A549 (cell line): ENCODE measurements around the gene ANKRD9. TPM values are rescaled to one million over a fixed set of nuclear protein-coding genes. Genes with fewer than 3 reads are reported as not detected.

Experiments used
- ATAC-seq, 2 experiments: fragments of 200-7000 bp in 1 of 2; fragments of >200 bp in 1 of 2; cut with Nextera tagmentation in 1 of 2; cut with Tn5 transposase in 1 of 2; 3 replicates each; pipeline versions ENCODE4 v1.8.0 to v1.9.1; 2018 to 2020; ENCODE audit warnings: mild to moderate bottlenecking in 1 of 2, moderate library complexity in 1 of 2
- CTCF ChIA-PET: fragments of 300-600 bp; sonication (Branson Sonifier 250); formaldehyde crosslinking; extraction: SDS; loops from one replicate; lab custom pipeline; 2021; ENCODE audit warnings: antibody characterized with exemption, inconsistent platforms; lab: Yijun Ruan, JAX
- POLR2A ChIA-PET: fragments of 350-600 bp; formaldehyde crosslinking; extraction: SDS; loops from one replicate; lab custom pipeline; 2021; ENCODE audit warnings: antibody characterized with exemption, inconsistent platforms; lab: Yijun Ruan, JAX
- DNase-seq, 2 experiments: peaks; one replicate each; pipeline versions ENCODE4 v3.0.0 to v3.0.0-alpha.2; 2011 to 2016; ENCODE audit warnings: low read depth in 1 of 2, low spot score in 1 of 2
- FAIRE-seq: peaks from 2 replicates; lab custom pipeline; 2011; peaks lifted over from hg19 to GRCh38; lab: Jason Lieb, UNC
- H3K27ac ChIP-seq, 2 experiments: fragments of >200 bp; sonication (Bioruptor Twin); formaldehyde crosslinking; 3 replicates each; pipeline ENCODE4 v1.5.1; 2016 to 2017
- H3K4me1 ChIP-seq: fragments of >200 bp; sonication (Bioruptor Twin); formaldehyde crosslinking; 3 replicates; pipeline ENCODE4 v1.6.1; 2016
- H3K4me2 ChIP-seq: fragments of >200 bp; sonication (Bioruptor Twin); formaldehyde crosslinking; 3 replicates; pipeline ENCODE4 v1.6.1; 2016
- H3K4me3 ChIP-seq: fragments of >200 bp; sonication (Bioruptor Twin); formaldehyde crosslinking; 3 replicates; pipeline ENCODE4 v1.5.1; 2016
- H3K9me3 ChIP-seq: fragments of >200 bp; sonication (Bioruptor Twin); formaldehyde crosslinking; 3 replicates; pipeline ENCODE4 v1.6.1; 2016
- ATOH8 ChIP-seq: fragments of 250-450 bp; sonication (Bioruptor Pico); IDR thresholded peaks from 2 replicates; pipeline ENCODE4 v1.5.0; 2020; ENCODE audit warnings: low read depth, mild to moderate bottlenecking, moderate library complexity
- CBX2 ChIP-seq: fragments of 200-600 bp; sonication (generic); IDR thresholded peaks from 2 replicates; pipeline ENCODE4 v1.6.1; 2016; ENCODE audit warnings: low read depth, mild to moderate bottlenecking, borderline replicate concordance
- CHD2 ChIP-seq: fragments of 150-350 bp; IDR thresholded peaks from 2 replicates; pipeline ENCODE4 v1.6.1; 2014; ENCODE audit warnings: low read length; ENCODE audit not compliant: partially characterized antibody
- CHD4 ChIP-seq: fragments of 200-600 bp; sonication (generic); IDR thresholded peaks from 2 replicates; pipeline ENCODE4 v1.6.1; 2016; ENCODE audit warnings: antibody characterized with exemption, mild to moderate bottlenecking, borderline replicate concordance
- EHF ChIP-seq: fragments of 250-450 bp; sonication (Bioruptor Pico); IDR thresholded peaks from 2 replicates; pipeline ENCODE4 v1.5.0; 2020; ENCODE audit warnings: mild to moderate bottlenecking
- ELK1 ChIP-seq: fragments of 150-350 bp; IDR thresholded peaks from 2 replicates; pipeline ENCODE4 v1.6.1; 2014; ENCODE audit warnings: low read depth, mild to moderate bottlenecking, low read length
- ESRRA ChIP-seq: fragments of 150-350 bp; IDR thresholded peaks from 2 replicates; pipeline ENCODE4 v1.6.1; 2014; ENCODE audit warnings: mild to moderate bottlenecking, low read length, borderline replicate concordance
- FOSB ChIP-seq: fragments of 250-450 bp; sonication (Bioruptor Pico); IDR thresholded peaks from 2 replicates; pipeline ENCODE4 v1.5.0; 2020; ENCODE audit warnings: mild to moderate bottlenecking, moderate library complexity
- FOSL2 ChIP-seq, 2 experiments: fragments of 450-650 bp in 1 of 2; fragments of >200 bp in 1 of 2; sonication (Bioruptor Twin) in 1 of 2; formaldehyde crosslinking; IDR thresholded peaks; 2 replicates each; pipeline versions ENCODE4 v1.5.0 to v1.6.1; 2016 to 2020; ENCODE audit warnings: mild to moderate bottlenecking in 1 of 2, moderate library complexity in 1 of 2
- HDAC2 ChIP-seq: fragments of 200-600 bp; sonication (generic); IDR thresholded peaks from 2 replicates; pipeline ENCODE4 v1.6.1; 2016
- HOXB5 ChIP-seq: fragments of 250-450 bp; sonication (Bioruptor Pico); IDR thresholded peaks from 2 replicates; pipeline ENCODE4 v1.5.0; 2020; ENCODE audit warnings: mild to moderate bottlenecking, moderate library complexity
- JUN ChIP-seq, 2 experiments: fragments of >200 bp; sonication (Bioruptor Twin); formaldehyde crosslinking; IDR thresholded peaks; 2 replicates in 1 of 2; 3 replicates in 1 of 2; pipeline ENCODE4 v1.6.1; 2016 to 2017
- JUNB ChIP-seq: fragments of >200 bp; sonication (Bioruptor Twin); formaldehyde crosslinking; IDR thresholded peaks from 2 replicates; pipeline ENCODE4 v1.6.1; 2016
- KDM1A ChIP-seq: fragments of 200-600 bp; sonication (generic); IDR thresholded peaks from 2 replicates; pipeline ENCODE4 v1.6.1; 2016; ENCODE audit warnings: low read depth, mild to moderate bottlenecking
- MAFK ChIP-seq: fragments of 450-650 bp; IDR thresholded peaks from 2 replicates; pipeline ENCODE4 v1.6.1; 2014; ENCODE audit not compliant: partially characterized antibody
- MAX ChIP-seq: IDR thresholded peaks from 2 replicates; pipeline ENCODE4 v1.6.1; 2012
- PHF8 ChIP-seq: fragments of 200-600 bp; sonication (generic); IDR thresholded peaks from 2 replicates; pipeline ENCODE4 v1.6.1; 2016; ENCODE audit warnings: low read depth, mild to moderate bottlenecking, antibody characterized with exemption, moderate library complexity, borderline replicate concordance
- RAD21 ChIP-seq, 2 experiments: fragments of >200 bp in 1 of 2; sonication (Bioruptor Twin) in 1 of 2; formaldehyde crosslinking in 1 of 2; IDR thresholded peaks in 1 of 2; conservative IDR thresholded peaks in 1 of 2; 2 replicates in 1 of 2; 3 replicates in 1 of 2; pipeline ENCODE4 v1.6.1; 2012 to 2018; ENCODE audit warnings: inconsistent platforms in 1 of 2
- RARB ChIP-seq: fragments of 250-450 bp; sonication (Bioruptor Pico); IDR thresholded peaks from 2 replicates; pipeline ENCODE4 v1.8.0; 2021; ENCODE audit warnings: mild to moderate bottlenecking, moderate library complexity
- RFX5 ChIP-seq: fragments of 450-650 bp; IDR thresholded peaks from 2 replicates; pipeline ENCODE4 v1.7.1; 2014; ENCODE audit warnings: antibody characterized with exemption, mild to moderate bottlenecking, moderate library complexity
- RNF2 ChIP-seq: fragments of 200-600 bp; sonication (generic); IDR thresholded peaks from 2 replicates; pipeline ENCODE4 v1.6.1; 2016; ENCODE audit warnings: low read depth, mild to moderate bottlenecking, antibody characterized with exemption, moderate library complexity, borderline replicate concordance
- SMC3 ChIP-seq: fragments of >200 bp; sonication (Bioruptor Twin); formaldehyde crosslinking; IDR thresholded peaks from 3 replicates; pipeline ENCODE4 v1.6.1; 2018; ENCODE audit warnings: inconsistent platforms
- TFCP2L1 ChIP-seq: fragments of 250-450 bp; sonication (Bioruptor Pico); IDR thresholded peaks from 2 replicates; pipeline ENCODE4 v1.5.0; 2021; ENCODE audit warnings: mild to moderate bottlenecking
- USF2 ChIP-seq: fragments of 450-650 bp; IDR thresholded peaks from 2 replicates; pipeline ENCODE4 v1.6.1; 2014; ENCODE audit warnings: antibody characterized with exemption
- ZC3H11A ChIP-seq: fragments of 450-650 bp; IDR thresholded peaks from 2 replicates; pipeline ENCODE4 v1.6.1; 2014; ENCODE audit warnings: antibody characterized with exemption, mild to moderate bottlenecking
- ZFP36 ChIP-seq: fragments of 450-650 bp; IDR thresholded peaks from 2 replicates; pipeline ENCODE4 v1.6.1; 2014; ENCODE audit warnings: borderline replicate concordance; ENCODE audit not compliant: partially characterized antibody
- ZNF302 ChIP-seq: fragments of 250-450 bp; sonication (Bioruptor Pico); IDR thresholded peaks from 2 replicates; pipeline ENCODE4 v1.9.0; 2021; ENCODE audit warnings: inconsistent platforms, mild to moderate bottlenecking, moderate library complexity
- WGBS: methylation state at CpG from one replicate; pipeline ENCODE4 v1.1.6; 2017; ENCODE audit errors: missing lambda C conversion rate; 5-methylcytosine and 5-hydroxymethylcytosine counted together
- polyA plus RNA-seq, 4 experiments: library from polyadenylated mRNA; depleted of rRNA in 3 of 4; stranded (reverse); fragments of >200 nt; fragmentation: RNase III in 1 of 4; extraction: RNeasy Plus Mini Kit Qiagen cat#74134 plus additional on column Dnase treatment in 1 of 4; gene quantifications; 2 replicates in 3 of 4; 3 replicates in 1 of 4; pipeline ENCODE4 v1.2.3, GENCODE V29; 2011 to 2017
- TF ChIP-seq, protein P1 (sequence below): IDR thresholded peaks from 2 replicates; pipeline ENCODE4 v1.6.1; 2012

The ANKRD9 gene
- polyA plus RNA-seq, 2 of the 4 experiments (the other 2 are of a cell fraction): 6.3 to 11.8 TPM

GRCh38 chr14:102474934-102475333, 34.6 kb downstream of the ANKRD9 start:
- CTCF ChIA-PET: interaction anchor here (0.5 to 1.5 kb wide), 2 partner anchors 11 to 132 kb away, joined by 3 read pairs; no protein-coding TSS in a partner anchor

DNA sequence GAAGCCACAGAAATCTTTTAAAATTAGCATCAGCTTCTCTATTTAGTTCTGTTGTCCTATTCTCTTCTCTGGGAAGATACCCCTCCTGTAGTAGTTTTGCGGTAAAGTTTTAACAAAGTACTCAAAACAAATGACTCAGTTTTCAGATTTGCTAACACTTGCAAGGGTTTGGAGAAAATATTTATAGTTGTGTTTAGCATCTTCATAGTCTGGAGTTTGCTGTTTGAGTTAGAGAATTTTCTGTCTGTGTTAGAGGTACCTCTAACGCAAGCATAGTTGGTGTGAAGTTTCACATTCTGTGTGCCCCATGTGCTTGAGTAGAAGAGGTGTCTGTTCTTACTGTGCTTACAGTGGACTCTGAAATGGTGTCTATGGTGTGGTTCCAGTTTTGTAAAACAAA, 36.0 kb downstream of the ANKRD9 start:
- FAIRE-seq (no peak), ATAC-seq (no peak), DNase-seq (no peak)
- ChIA-PET POLR2A (no interaction called here), CTCF (interaction anchor here (1.5 kb wide), 1 partner anchor 51 kb away, joined by 3 read pairs; no protein-coding TSS in a partner anchor)
- Histone ChIP-seq H3K4me2 (no peak overlapping the region), H3K4me1 (no peaks in the 10 kb centered on the region), H3K4me3 (no peak overlapping the region), H3K27ac (no peak overlapping the region), H3K9me3 (no peaks in the 10 kb centered on the region)
- 94% methylated on average over 2 of the region's 2 CpGs for WGBS
- TF ChIP-seq RFX5: no peak
- no peak for TF ChIP-seq HDAC2
- TF ChIP-seq TFCP2L1 (CRISPR knock-in tag): no peak
- no peak for TF ChIP-seq ESRRA

More at GRCh38 chr14:102474934-102475333, 34.6 kb downstream of the ANKRD9 start:
- Histone ChIP-seq H3K4me3 (no peak overlapping the region), H3K27ac (no peak overlapping the region), H3K4me2 (no peak overlapping the region), H3K4me1 (no peaks in the 10 kb centered on the region), H3K9me3 (no peaks in the 10 kb centered on the region)
- ATAC-seq: no peak
- TF ChIP-seq, protein P1, sequence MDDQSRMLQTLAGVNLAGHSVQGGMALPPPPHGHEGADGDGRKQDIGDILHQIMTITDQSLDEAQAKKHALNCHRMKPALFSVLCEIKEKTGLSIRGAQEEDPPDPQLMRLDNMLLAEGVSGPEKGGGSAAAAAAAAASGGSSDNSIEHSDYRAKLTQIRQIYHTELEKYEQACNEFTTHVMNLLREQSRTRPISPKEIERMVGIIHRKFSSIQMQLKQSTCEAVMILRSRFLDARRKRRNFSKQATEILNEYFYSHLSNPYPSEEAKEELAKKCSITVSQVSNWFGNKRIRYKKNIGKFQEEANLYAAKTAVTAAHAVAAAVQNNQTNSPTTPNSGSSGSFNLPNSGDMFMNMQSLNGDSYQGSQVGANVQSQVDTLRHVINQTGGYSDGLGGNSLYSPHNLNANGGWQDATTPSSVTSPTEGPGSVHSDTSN: no peak
- TF ChIP-seq EHF (CRISPR knock-in tag) (no peak), CBX2 (no peak), MAX (no peak), USF2 (no peak), ATOH8 (CRISPR knock-in tag) (no peak), RNF2 (no peak), PHF8 (no peak), ZNF302 (no peak), FOSB (CRISPR knock-in tag) (no peak), ZFP36 (no peak), HOXB5 (CRISPR knock-in tag) (no peak), FOSL2 (IDR thresholded peaks at IDR 0.05) (no peak), FOSL2 (CRISPR knock-in tag; IDR thresholded peaks at IDR 0.05) (no peak), JUNB (no peak), KDM1A (no peak), RAD21 (conservative IDR thresholded peaks at IDR 0.05 in 1 of 2, IDR thresholded peaks at IDR 0.05 in 1 of 2) (no peak), ZC3H11A (no peak), MAFK (no peak), CHD4 (no peak)
- 100% methylated on average over 3 of the region's 5 CpGs for WGBS
- POLR2A ChIA-PET: no interaction called here
- no peak for DNase-seq
- no peak for FAIRE-seq

DNA sequence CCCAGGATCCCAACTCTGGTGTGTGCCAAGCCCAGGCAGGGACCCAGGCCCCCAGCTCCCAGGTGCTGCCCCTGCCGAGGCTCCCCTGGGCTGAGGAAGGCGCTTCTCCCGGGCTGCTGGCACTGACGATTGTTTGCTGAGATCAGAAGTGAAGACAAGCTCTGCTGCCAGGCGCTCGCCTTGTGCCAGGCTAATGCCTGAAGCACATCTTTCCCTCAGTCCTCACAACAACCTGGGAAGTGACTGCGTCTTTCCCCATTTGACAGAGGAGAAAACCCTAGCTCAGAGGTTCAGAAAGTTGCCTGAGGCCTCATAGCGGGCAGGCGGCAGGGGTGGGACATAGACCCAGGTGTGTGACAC, 36.8 kb downstream of the ANKRD9 start:
- Histone ChIP-seq H3K9me3 (0 out of 3 replicates have a peak, but pooled peaks cover 3% of the 10 kb centered on the region), H3K4me1 (no peaks in the 10 kb centered on the region), H3K27ac (no peak overlapping the region), H3K4me2 (no peak overlapping the region), H3K4me3 (no peak overlapping the region)
- ChIA-PET CTCF (interaction anchor here (1.5 kb wide), 1 partner anchor 51 kb away, joined by 3 read pairs; no protein-coding TSS in a partner anchor), POLR2A (no interaction called here)
- no peak for FAIRE-seq
- TF ChIP-seq KDM1A (no peak), FOSL2 (IDR thresholded peaks at IDR 0.05) (no peak), FOSL2 (CRISPR knock-in tag; IDR thresholded peaks at IDR 0.05) (no peak), MAX (no peak), ELK1 (no peak), FOSB (CRISPR knock-in tag) (no peak), JUN (IDR thresholded peaks at IDR 0.05) (no peak), USF2 (no peak), CHD2 (no peak), SMC3 (no peak), RARB (CRISPR knock-in tag) (no peak)
- no peak for ATAC-seq
- DNase-seq: no peak
- WGBS: 95% methylated on average over 9 of the region's 9 CpGs
